Measurements from ENCODE around the gene MFRP. TPM values are rescaled to one million over a fixed set of nuclear protein-coding genes. Genes with fewer than 3 reads are reported as not detected.

MFRP gene
- polyA plus RNA-seq, 1 of the 3 experiments (the other 2 are of a cell fraction), result not detected

- Histone ChIP-seq H3F3A (replicated peaks; ENCODE audit: insufficient read depth) (no peaks in the 10 kb centered on the region), H3K36me3 (replicated peaks in 1 of 2; ENCODE audit: control insufficient read depth in 1 of 2, insufficient read depth in 2 of 2, low read length in 1 of 2) (no peaks in the 10 kb centered on the region), H2AFZ (ENCODE audit: low read depth) (no peak overlapping the region), H3K27ac (ENCODE audit: low read depth in 2 of 2, low read length in 1 of 2) (peak overlapping the region in 1 of 2 experiments; percentile 35; a peak in 1 of 4 replicates), H3K9me3 (no peaks in the 10 kb centered on the region), H3K9ac (no peak overlapping the region), H3K4me2 (no peak overlapping the region), H3K4me1 (ENCODE audit: control insufficient read depth in 1 of 2, insufficient read depth in 2 of 2, low read depth in 1 of 2, low read length in 1 of 2) (peaks cover 0 to 18% of the 10 kb centered on the region in 2 experiments; a peak in 1 of 4 replicates), H4K20me1 (ENCODE audit: insufficient read depth) (no peaks in the 10 kb centered on the region), H3K27me3 (ENCODE audit: insufficient read depth) (no peaks in the 10 kb centered on the region; the same call in 1 of the 2 replicates), H3K79me2 (ENCODE audit: insufficient read depth) (no peaks in the 10 kb centered on the region), H3K4me3 (ENCODE audit: low read depth in 2 of 2, low read length in 1 of 2) (no peak overlapping the region), H3K9me2 (no peaks in the 10 kb centered on the region)
- DNase-seq, result peak; percentile 77
- 45% methylated on average over 4 of the region's 4 CpGs for WGBS (ENCODE audit: low lambda C conversion rate)
- TF ChIP-seq NFIC (IDR thresholded peaks at IDR 0.05; ENCODE audit: borderline replicate concordance) (no peak), MXI1 (IDR thresholded peaks at IDR 0.05; ENCODE audit: low read depth, low read length) (peak; percentile 49; the same call in 1 of the 2 replicates), IRF3 (IDR thresholded peaks at IDR 0.05; ENCODE audit: low read depth, low read length) (no peak)
- ChIA-PET CTCF (interaction anchor here (0.6 to 11.0 kb wide), 12 partner anchors 9 to 157 kb away, joined by 3 to 85 read pairs (median 5); partner anchors contain the start of genes C1QTNF5, MCAM and USP2), POLR2A (interaction anchor here (1.2 kb wide), 1 partner anchor 16 kb away, joined by 3 read pairs; no protein-coding TSS in a partner anchor)
Observed at GRCh38 chr11:119352857-119353260, 6.4 kb upstream of the MFRP start.

GRCh38 chr11:119351232-119351631 is 4.7 kb upstream of the MFRP start:
- Histone ChIP-seq H3K36me3 (replicated peaks in 1 of 2; ENCODE audit: control insufficient read depth in 1 of 2, insufficient read depth in 2 of 2, low read length in 1 of 2) (no peaks in the 10 kb centered on the region), H3F3A (replicated peaks; ENCODE audit: insufficient read depth) (no peaks in the 10 kb centered on the region), H3K9me2 (no peaks in the 10 kb centered on the region), H3K9ac (no peak overlapping the region), H2AFZ (ENCODE audit: low read depth) (no peak overlapping the region), H3K4me3 (ENCODE audit: low read depth in 2 of 2, low read length in 1 of 2) (no peak overlapping the region), H3K27ac (ENCODE audit: low read depth in 2 of 2, low read length in 1 of 2) (no peak overlapping the region), H4K20me1 (ENCODE audit: insufficient read depth) (no peaks in the 10 kb centered on the region), H3K9me3 (no peaks in the 10 kb centered on the region), H3K4me1 (ENCODE audit: control insufficient read depth in 1 of 2, insufficient read depth in 2 of 2, low read depth in 1 of 2, low read length in 1 of 2) (peaks cover 0 to 18% of the 10 kb centered on the region in 2 experiments; a peak in 1 of 4 replicates), H3K79me2 (ENCODE audit: insufficient read depth) (no peaks in the 10 kb centered on the region), H3K27me3 (ENCODE audit: insufficient read depth) (no peaks in the 10 kb centered on the region; the same call in 1 of the 2 replicates), H3K4me2 (no peak overlapping the region)
- 45% methylated on average over 2 of the region's 2 CpGs for WGBS (ENCODE audit: low lambda C conversion rate)
- ChIA-PET CTCF (interaction anchor here (1.1 to 11.0 kb wide), 7 partner anchors 11 to 124 kb away, joined by 3 to 85 read pairs (median 16); partner anchors contain the start of gene USP2), POLR2A (no interaction called here)
- TF ChIP-seq JUND (IDR thresholded peaks at IDR 0.05) (no peak), USF2 (IDR thresholded peaks at IDR 0.05; ENCODE audit: borderline replicate concordance, low read depth, low read length) (no peak), GABPA (IDR thresholded peaks at IDR 0.05; ENCODE audit: low read depth) (no peak), SIN3A (IDR thresholded peaks at IDR 0.05; ENCODE audit: borderline replicate concordance, low read depth, low read length) (no peak), ZBTB33 (IDR thresholded peaks at IDR 0.05; ENCODE audit: borderline replicate concordance, low read depth) (no peak), CHD2 (IDR thresholded peaks at IDR 0.05; ENCODE audit: low read length, partially characterized antibody) (no peak), TAF1 (IDR thresholded peaks at IDR 0.05; ENCODE audit: borderline replicate concordance, low read depth, low read length) (no peak), RXRA (IDR thresholded peaks at IDR 0.05; ENCODE audit: borderline replicate concordance, low read depth) (no peak), MEF2A (IDR thresholded peaks at IDR 0.05; ENCODE audit: borderline replicate concordance, low read depth) (no peak), RCOR1 (IDR thresholded peaks at IDR 0.05; ENCODE audit: low read length) (no peak), MXI1 (IDR thresholded peaks at IDR 0.05; ENCODE audit: low read depth, low read length) (no peak), POLR2AphosphoS5 (IDR thresholded peaks at IDR 0.05; ENCODE audit: low read depth, low read length) (no peak), EP300 (IDR thresholded peaks at IDR 0.05; ENCODE audit: borderline replicate concordance in 1 of 2, low read depth in 1 of 2, low read length in 1 of 2) (no peak), USF1 (IDR thresholded peaks at IDR 0.05; ENCODE audit: borderline replicate concordance, low read depth) (no peak)
- DNase-seq, result no peak
